GM18498 (cell line): ENCODE data around the gene VPS35L.
A peak's percentile ranks its signal among the peaks of the same experiment; 100 is the strongest.

Experiments
- ATAC-seq: cut with Tn5 transposase; IDR thresholded peaks from one replicate; pipeline ENCODE4 v1.9.1; 2021; ENCODE audit warnings: mild to moderate bottlenecking, moderate library complexity; ENCODE audit not compliant: unreplicated experiment

VPS35L gene

DNA sequence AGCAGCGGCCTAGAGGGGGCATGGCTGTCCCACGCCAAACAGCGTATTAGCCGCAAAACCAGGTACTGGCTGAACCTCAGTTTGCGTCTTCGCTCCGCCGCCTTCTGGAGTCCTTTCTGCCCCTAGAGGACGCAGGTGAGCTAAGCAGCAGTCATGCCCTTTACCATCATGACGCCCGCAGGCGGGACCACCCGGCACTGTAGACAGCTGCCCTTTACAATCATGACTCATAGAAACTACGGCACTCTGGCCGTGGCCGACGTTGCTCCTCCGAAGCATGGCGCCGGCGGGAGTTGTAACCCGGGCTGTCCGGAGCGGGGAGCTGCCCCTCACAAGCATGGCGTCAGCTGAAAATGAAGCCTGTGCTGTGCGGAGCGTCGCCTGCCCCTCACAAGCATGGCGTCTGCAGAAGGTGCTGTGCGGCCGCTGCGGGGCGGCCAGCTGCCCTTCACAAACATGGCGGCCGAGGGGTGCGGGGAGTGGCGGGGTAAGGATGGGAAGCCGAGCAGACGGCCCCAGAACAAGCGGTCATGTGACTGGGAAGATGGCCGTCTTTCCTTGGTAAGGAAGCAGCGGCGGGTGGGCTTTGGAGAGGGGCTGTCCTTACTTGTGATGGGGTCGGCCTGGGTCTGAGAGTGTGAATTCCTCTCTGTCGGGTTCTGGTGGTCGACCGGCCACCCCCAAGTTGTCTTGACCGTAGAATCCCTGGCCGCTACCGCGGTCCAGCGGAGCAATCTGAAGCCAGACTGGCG lies at the start of gene VPS35L:
VPS35L (plus strand) TSS at position 518 of the 752 bp plus-strand sequence; CDS start at position 545, 27 bp downstream.
- ATAC-seq, result peak; percentile 97

- ATAC-seq, result no peak
Measured at GRCh38 chr16:19506965-19507364, 48.5 kb upstream of the VPS35L start.

DNA sequence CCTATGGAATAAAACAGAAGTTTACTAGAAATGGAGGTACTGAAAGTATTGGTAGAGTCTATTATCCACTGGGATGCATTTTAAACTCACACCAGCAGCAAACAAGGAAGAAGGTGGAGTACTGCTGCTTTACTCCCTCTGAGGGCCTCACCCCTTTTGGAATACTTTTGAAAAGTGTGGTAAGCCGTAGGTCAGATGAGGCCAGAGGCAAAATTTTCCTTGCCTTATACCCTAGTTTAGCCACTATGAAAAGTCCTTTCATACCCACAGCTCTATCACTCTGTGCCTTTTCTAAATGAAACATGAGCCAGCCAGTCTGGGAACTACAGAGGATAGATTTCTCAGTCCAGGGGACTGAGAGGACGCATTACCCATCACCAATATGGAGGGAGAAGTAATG lies 47.6 kb upstream of the VPS35L start:
- ATAC-seq, result no peak

- ATAC-seq, result no peak
Measured at GRCh38 chr16:19512297-19512696, 43.2 kb upstream of the VPS35L start.

- no peak for ATAC-seq
Measured at GRCh38 chr16:19513377-19514053, 42.0 kb upstream of the VPS35L start.

DNA sequence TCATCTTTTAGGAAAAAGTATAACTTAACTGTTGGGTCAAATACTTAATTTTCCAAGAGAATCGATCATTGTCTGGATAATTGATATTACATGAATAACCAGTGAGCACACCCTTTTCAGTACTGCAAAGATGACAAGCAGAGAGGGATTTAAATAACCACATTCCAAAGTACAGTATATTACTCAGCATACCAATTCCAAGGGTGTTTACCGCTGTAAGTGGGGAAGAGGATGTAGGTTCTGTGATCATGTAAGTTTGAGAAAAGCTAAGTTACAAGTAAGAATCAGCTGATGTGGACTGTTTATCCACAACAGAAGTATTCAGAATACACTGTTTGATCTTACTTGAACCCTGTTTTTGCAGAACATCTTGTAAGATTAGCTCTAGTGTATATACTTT lies 39.7 kb upstream of the VPS35L start:
- no peak for ATAC-seq

GRCh38 chr16:19517424-19518089 lies 37.9 kb upstream of the VPS35L start:
- ATAC-seq, result no peak

GRCh38 chr16:19518388-19518787 lies 37.1 kb upstream of the VPS35L start:
- no peak for ATAC-seq

GRCh38 chr16:19520861-19521331 lies 34.6 kb upstream of the VPS35L start:
- no peak for ATAC-seq

DNA sequence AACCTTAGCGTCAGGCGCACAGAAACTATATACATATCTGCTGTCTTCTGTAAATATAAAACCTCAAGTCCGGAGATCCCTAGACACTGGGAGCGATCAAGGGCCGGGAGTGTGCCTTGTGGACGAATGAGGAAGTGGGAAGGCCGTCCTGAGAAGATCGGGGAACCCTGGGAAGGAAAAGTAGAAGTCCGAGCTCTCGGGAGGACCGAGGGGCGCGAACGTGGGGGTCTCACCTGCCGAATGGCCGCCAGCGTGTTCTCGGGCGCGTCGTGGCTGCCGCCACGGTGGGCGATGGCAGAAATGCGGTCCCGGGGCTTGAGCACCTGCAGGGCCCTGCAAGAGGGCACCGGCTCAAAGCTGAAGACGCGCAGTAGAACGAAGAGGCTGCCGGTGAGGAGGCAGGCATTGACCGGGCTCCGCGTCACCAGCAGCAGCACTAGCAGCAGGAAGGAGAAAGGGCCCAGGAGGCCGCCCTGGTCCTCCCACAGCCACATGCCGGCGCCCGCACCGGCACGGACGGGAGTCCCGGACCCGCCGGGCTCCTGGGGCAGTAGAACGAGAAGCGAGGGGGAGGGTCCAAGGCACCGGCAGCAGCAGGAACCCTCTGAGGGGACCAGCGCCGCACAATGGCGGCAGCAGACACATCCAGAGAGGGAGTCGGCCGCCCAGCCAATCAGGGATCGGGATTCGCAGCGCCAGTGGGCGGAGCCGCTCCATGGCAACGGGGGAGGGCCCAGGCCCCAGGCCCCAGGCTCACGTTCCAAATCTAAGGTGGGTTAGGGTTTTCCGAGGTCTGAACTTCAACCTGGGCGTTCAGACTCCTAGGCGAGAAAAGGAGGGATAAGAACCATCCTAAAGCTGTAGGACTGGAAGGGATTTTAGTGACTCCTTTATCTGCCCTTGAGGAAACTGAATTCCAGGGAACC lies 33.8 kb upstream of the VPS35L start, which contains the start of gene GDE1:
GDE1 (minus strand) TSS at position 628 of the 926 bp plus-strand sequence; CDS start at position 494, 134 bp downstream.
- ATAC-seq, result peak; percentile 75

DNA sequence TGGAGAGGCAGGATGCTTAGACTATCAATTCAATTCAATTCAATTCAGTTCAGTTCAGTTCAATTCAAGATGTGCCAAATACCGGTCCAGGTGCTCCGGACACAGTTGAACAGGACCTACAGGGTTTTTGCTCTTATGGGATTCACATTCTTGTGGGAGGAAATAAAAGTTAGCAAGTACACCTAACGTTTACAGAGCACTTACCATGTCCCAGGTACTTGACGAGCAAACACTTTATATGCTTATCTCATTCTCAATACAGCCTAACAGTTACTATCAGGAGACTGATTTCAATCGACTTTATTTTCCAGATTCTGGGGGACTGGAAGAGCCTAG lies 33.1 kb upstream of the VPS35L start:
- ATAC-seq, result no peak

- no peak for ATAC-seq
Measured at GRCh38 chr16:19522760-19523159, 32.7 kb upstream of the VPS35L start.

- ATAC-seq, result no peak
Measured at GRCh38 chr16:19523184-19523558, 32.3 kb upstream of the VPS35L start.

- ATAC-seq, result peak; percentile 72
Measured at GRCh38 chr16:19523559-19524355, 31.7 kb upstream of the VPS35L start, which contains the start of gene CCP110. Gene CCP110 (plus strand): TSS chr16:19523942. CDS start chr16:19527882, 3,940 bp downstream.

DNA sequence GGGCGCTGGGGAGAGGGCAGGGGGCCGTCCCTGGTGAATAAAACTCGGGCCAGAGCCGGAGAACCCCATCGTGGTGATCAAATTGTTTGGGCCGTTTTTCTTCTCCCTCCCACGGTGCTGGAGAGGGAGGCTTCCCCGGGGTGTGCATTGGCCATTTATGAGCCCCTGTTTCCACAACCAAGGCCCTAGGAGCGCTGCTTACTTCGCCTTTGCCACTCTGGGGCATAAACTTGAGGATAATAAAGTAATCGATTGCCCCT lies 31.2 kb upstream of the VPS35L start:
- no peak for ATAC-seq

- peak; percentile 30 for ATAC-seq
Measured at GRCh38 chr16:19524616-19525384, 30.7 kb upstream of the VPS35L start.

DNA sequence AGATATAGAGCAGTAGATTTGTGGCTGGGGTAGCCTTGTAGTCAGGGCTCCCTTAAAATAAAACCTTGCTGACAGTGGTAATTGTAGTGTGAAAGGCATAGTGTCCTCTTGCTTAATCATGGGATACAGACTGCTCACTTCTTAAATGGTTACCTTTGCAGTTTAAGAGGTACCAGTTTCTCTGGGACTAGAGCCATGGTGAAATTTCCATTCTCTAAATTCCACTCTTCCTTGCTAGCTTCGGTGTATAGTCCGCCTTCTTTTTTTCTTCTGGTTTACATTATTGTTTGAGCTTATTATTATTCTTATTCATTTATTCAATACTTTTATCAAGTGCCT lies 30.1 kb upstream of the VPS35L start:
- no peak for ATAC-seq

DNA sequence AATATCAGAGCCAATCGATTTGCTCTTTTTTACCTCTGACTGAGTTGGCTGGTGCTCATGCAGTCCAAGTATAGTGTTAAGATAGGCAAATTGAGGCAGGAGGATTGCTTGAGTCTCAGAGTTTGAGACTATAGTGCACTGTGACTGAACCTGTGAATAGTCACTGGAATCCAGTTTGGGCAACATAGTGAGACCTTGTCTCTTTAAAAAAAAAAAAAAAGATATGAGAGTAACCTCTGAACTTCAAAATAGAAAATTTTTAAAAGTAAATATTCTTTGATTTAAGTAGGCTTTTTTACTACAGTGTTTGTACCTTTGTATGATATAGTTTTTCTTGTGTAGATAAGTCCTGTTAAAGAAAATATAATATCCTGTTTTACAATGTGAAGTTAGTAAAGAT lies 28.3 kb upstream of the VPS35L start:
- no peak for ATAC-seq

- no peak for ATAC-seq
Measured at GRCh38 chr16:19528666-19529065, 26.8 kb upstream of the VPS35L start.
